Loucy (cell line): Measurements from ENCODE around the gene STPG2.

Experiments used
- H2AFZ ChIP-seq: fragments of 200-600 bp; sonication (generic); 2 replicates; pipeline ENCODE4 v1.6.0; 2016; ENCODE audit warnings: antibody characterized with exemption, mild to moderate bottlenecking, low read length, moderate library complexity
- H3F3A ChIP-seq: fragments of 200-600 bp; 2 replicates; pipeline ENCODE4 v1.6.0; 2016; ENCODE audit warnings: antibody characterized with exemption, low read depth, mild to moderate bottlenecking
- H3K27me3 ChIP-seq: fragments of 200-600 bp; sonication (generic); 2 replicates; pipeline ENCODE4 v1.6.1; 2014; ENCODE audit warnings: low read length, mild to moderate bottlenecking; ENCODE audit not compliant: insufficient read depth, poor library complexity, severe bottlenecking
- H3K36me3 ChIP-seq: fragments of 200-600 bp; sonication (generic); 2 replicates; pipeline ENCODE4 v1.6.1; 2016; ENCODE audit warnings: low read length; ENCODE audit not compliant: insufficient read depth
- H3K4me1 ChIP-seq: fragments of 200-600 bp; sonication (generic); 2 replicates; pipeline ENCODE4 v1.5.1; 2014; ENCODE audit warnings: low read length, mild to moderate bottlenecking; ENCODE audit not compliant: insufficient read depth, poor library complexity, severe bottlenecking
- H3K4me2 ChIP-seq: fragments of 200-600 bp; sonication (generic); 2 replicates; pipeline ENCODE4 v1.6.0; 2014; ENCODE audit warnings: antibody characterized with exemption, low read length, low read depth, mild to moderate bottlenecking; ENCODE audit not compliant: poor library complexity, severe bottlenecking
- H3K4me3 ChIP-seq: fragments of 200-600 bp; sonication (generic); 2 replicates; pipeline ENCODE4 v1.5.1; 2014; ENCODE audit warnings: low read length, mild to moderate bottlenecking, mixed read lengths; ENCODE audit not compliant: poor library complexity, severe bottlenecking
- H3K79me2 ChIP-seq: fragments of 200-600 bp; sonication (generic); 2 replicates; pipeline ENCODE4 v1.6.1; 2014; ENCODE audit warnings: low read length; ENCODE audit not compliant: insufficient read depth
- H3K9ac ChIP-seq: fragments of 200-600 bp; sonication (generic); 2 replicates; pipeline ENCODE4 v1.6.0; 2014; ENCODE audit warnings: mild to moderate bottlenecking, low read depth, low read length, moderate library complexity; ENCODE audit not compliant: poor library complexity, severe bottlenecking
- H3K9me2 ChIP-seq: fragments of 200-600 bp; sonication (generic); replicated peaks from 2 replicates; pipeline ENCODE4 v1.6.1; 2016; ENCODE audit warnings: low read depth, low read length, mixed read lengths
- H3K9me3 ChIP-seq: fragments of 200-600 bp; sonication (generic); 2 replicates; pipeline ENCODE4 v1.6.1; 2014; ENCODE audit warnings: mild to moderate bottlenecking, antibody characterized with exemption, low read length, low read depth; ENCODE audit not compliant: insufficient read depth
- H4K20me1 ChIP-seq: fragments of 200-600 bp; sonication (generic); 2 replicates; pipeline ENCODE4 v1.6.0; 2014; ENCODE audit warnings: antibody characterized with exemption, low read length, mild to moderate bottlenecking; ENCODE audit not compliant: insufficient read depth, poor library complexity, severe bottlenecking
- EZH2phosphoT487 ChIP-seq: fragments of 200-600 bp; IDR thresholded peaks from 2 replicates; pipeline ENCODE4 v1.6.1; 2018; ENCODE audit warnings: antibody characterized with exemption, mild to moderate bottlenecking, moderate library complexity, borderline replicate concordance
- TF ChIP-seq, protein P1 (sequence below): fragments of 200-600 bp; sonication (generic); conservative IDR thresholded peaks from 2 replicates; pipeline ENCODE4 v1.5.1; 2014; ENCODE audit warnings: mild to moderate bottlenecking, antibody characterized with exemption, low read length

The STPG2 gene

GRCh38 chr4:97587912-97588311 is 555.4 kb downstream of the STPG2 start:
- Histone ChIP-seq H3K4me3 (no peak overlapping the region), H3K4me2 (no peak overlapping the region), H3K27me3 (no peaks in the 10 kb centered on the region), H3K4me1 (no peaks in the 10 kb centered on the region), H3K36me3 (no peaks in the 10 kb centered on the region), H3K9me3 (no peaks in the 10 kb centered on the region; the same call in 1 of the 2 replicates), H3F3A (no peaks in the 10 kb centered on the region), H3K79me2 (no peaks in the 10 kb centered on the region), H4K20me1 (no peaks in the 10 kb centered on the region), H3K9ac (no peak overlapping the region), H3K9me2 (no peaks in the 10 kb centered on the region), H2AFZ (no peak overlapping the region)
- TF ChIP-seq, protein P1, sequence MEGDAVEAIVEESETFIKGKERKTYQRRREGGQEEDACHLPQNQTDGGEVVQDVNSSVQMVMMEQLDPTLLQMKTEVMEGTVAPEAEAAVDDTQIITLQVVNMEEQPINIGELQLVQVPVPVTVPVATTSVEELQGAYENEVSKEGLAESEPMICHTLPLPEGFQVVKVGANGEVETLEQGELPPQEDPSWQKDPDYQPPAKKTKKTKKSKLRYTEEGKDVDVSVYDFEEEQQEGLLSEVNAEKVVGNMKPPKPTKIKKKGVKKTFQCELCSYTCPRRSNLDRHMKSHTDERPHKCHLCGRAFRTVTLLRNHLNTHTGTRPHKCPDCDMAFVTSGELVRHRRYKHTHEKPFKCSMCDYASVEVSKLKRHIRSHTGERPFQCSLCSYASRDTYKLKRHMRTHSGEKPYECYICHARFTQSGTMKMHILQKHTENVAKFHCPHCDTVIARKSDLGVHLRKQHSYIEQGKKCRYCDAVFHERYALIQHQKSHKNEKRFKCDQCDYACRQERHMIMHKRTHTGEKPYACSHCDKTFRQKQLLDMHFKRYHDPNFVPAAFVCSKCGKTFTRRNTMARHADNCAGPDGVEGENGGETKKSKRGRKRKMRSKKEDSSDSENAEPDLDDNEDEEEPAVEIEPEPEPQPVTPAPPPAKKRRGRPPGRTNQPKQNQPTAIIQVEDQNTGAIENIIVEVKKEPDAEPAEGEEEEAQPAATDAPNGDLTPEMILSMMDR: no peak
- no peak for TF ChIP-seq EZH2phosphoT487

DNA sequence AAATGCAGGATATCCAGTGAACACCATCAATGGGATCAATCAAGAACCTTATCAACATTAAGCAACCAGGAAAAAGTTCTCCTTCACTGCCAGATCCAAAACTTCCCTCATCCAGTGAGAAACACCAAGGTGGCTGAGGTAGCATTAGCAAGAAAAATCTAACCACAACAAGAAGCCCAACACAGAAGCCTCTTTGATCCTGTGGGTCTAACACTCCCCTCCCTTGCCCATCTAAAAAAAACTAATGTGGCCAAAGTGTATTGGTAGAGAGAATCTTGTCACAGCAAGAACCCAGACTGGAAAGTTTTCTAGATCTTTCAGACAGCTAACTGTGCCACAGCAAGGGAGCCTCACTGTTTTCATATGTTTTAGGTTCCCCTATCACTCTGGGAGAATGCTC is 558.0 kb downstream of the STPG2 start:
- H3K4me1 ChIP-seq: no peaks in the 10 kb centered on the region
- H4K20me1 ChIP-seq: no peaks in the 10 kb centered on the region
- no peak overlapping the region for H3K4me3 ChIP-seq
- H3K9ac ChIP-seq: no peak overlapping the region
- H3F3A ChIP-seq: no peaks in the 10 kb centered on the region
- H3K9me2 ChIP-seq: no peaks in the 10 kb centered on the region
- TF ChIP-seq EZH2phosphoT487: no peak
- TF ChIP-seq, protein P1: no peak
- H2AFZ ChIP-seq: no peak overlapping the region
- H3K9me3 ChIP-seq: no peaks in the 10 kb centered on the region
- no peaks in the 10 kb centered on the region for H3K27me3 ChIP-seq
- H3K36me3 ChIP-seq: no peaks in the 10 kb centered on the region
- H3K79me2 ChIP-seq: no peaks in the 10 kb centered on the region
- H3K4me2 ChIP-seq: no peak overlapping the region

GRCh38 chr4:97582890-97583289 is 560.4 kb downstream of the STPG2 start:
- H3K4me2 ChIP-seq: no peak overlapping the region
- TF ChIP-seq EZH2phosphoT487: no peak
- no peaks in the 10 kb centered on the region for H3F3A ChIP-seq

DNA sequence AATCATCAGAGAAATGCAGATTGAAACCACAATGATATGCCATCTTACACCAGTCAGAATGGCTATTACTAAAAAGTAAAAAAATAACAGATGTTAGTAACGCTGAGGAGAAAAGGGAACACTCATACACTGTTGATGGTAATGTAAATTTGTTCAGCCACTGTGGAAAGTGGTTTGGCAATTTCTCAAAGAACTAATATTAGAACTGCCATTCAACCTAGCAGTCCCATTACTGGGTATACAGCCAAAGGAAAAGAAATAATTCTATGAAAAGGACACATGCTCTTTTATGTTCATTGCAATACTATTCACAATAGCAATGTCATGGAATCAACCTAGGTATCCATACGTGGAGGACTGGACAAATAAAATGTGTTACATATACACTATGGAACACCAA is 566.3 kb downstream of the STPG2 start:
- no peak overlapping the region for H3K9ac ChIP-seq
- no peaks in the 10 kb centered on the region for H3K4me1 ChIP-seq
- H3K9me3 ChIP-seq: no peaks in the 10 kb centered on the region
- H4K20me1 ChIP-seq: no peaks in the 10 kb centered on the region
- H3K79me2 ChIP-seq: no peaks in the 10 kb centered on the region
- no peak overlapping the region for H2AFZ ChIP-seq
- H3K4me2 ChIP-seq: no peak overlapping the region
- no peak overlapping the region for H3K4me3 ChIP-seq
- no peaks in the 10 kb centered on the region for H3K36me3 ChIP-seq
- no peaks in the 10 kb centered on the region for H3F3A ChIP-seq
- no peaks in the 10 kb centered on the region for H3K27me3 ChIP-seq
- H3K9me2 ChIP-seq: no peaks in the 10 kb centered on the region
- TF ChIP-seq, protein P1: no peak
- TF ChIP-seq EZH2phosphoT487: no peak

More at GRCh38 chr4:97582890-97583289, 560.4 kb downstream of the STPG2 start:
- Histone ChIP-seq H3K36me3 (no peaks in the 10 kb centered on the region), H3K79me2 (no peaks in the 10 kb centered on the region), H3K9ac (no peak overlapping the region), H4K20me1 (no peaks in the 10 kb centered on the region), H3K4me3 (no peak overlapping the region), H2AFZ (no peak overlapping the region), H3K27me3 (no peaks in the 10 kb centered on the region), H3K4me1 (no peaks in the 10 kb centered on the region), H3K9me3 (no peaks in the 10 kb centered on the region), H3K9me2 (no peaks in the 10 kb centered on the region)
